ENCODE data around the gene OVAAL.

The OVAAL gene

GRCh38 chr1:180598333-180598974, 39.7 kb downstream of the OVAAL start:
- TF ChIP-seq MAX (IDR thresholded peaks at IDR 0.05) (no peak), TCF12 (IDR thresholded peaks at IDR 0.05; ENCODE audit: low read depth) (no peak), FOXM1 (IDR thresholded peaks at IDR 0.05; ENCODE audit: borderline replicate concordance, low read depth) (no peak), CEBPB (IDR thresholded peaks at IDR 0.05) (no peak), TAF1 (IDR thresholded peaks at IDR 0.05; ENCODE audit: low read depth) (no peak), USF1 (IDR thresholded peaks at IDR 0.05) (no peak), YY1 (IDR thresholded peaks at IDR 0.05; ENCODE audit: low read depth) (no peak), ZBTB7A (IDR thresholded peaks at IDR 0.05; ENCODE audit: low read depth) (no peak), CREB1 (IDR thresholded peaks at IDR 0.05; ENCODE audit: low read depth) (no peak), RAD21 (IDR thresholded peaks at IDR 0.05; ENCODE audit: low read depth) (no peak), EP300 (IDR thresholded peaks at IDR 0.05; ENCODE audit: borderline replicate concordance) (no peak), EGR1 (IDR thresholded peaks at IDR 0.05) (no peak), NFIC (IDR thresholded peaks at IDR 0.05) (no peak), REST (IDR thresholded peaks at IDR 0.05; ENCODE audit: low read depth) (no peak), TEAD4 (IDR thresholded peaks at IDR 0.05) (no peak)

- TF ChIP-seq CEBPB (IDR thresholded peaks at IDR 0.05) = no peak
- TF ChIP-seq REST (IDR thresholded peaks at IDR 0.05; ENCODE audit: low read depth) = no peak
- no peak for TF ChIP-seq YY1 (IDR thresholded peaks at IDR 0.05; ENCODE audit: low read depth)
- TF ChIP-seq MAX (IDR thresholded peaks at IDR 0.05) = no peak
- TF ChIP-seq USF1 (IDR thresholded peaks at IDR 0.05) = no peak
- TF ChIP-seq EP300 (IDR thresholded peaks at IDR 0.05; ENCODE audit: borderline replicate concordance) = no peak
- no peak for TF ChIP-seq TCF12 (IDR thresholded peaks at IDR 0.05; ENCODE audit: low read depth)
- TF ChIP-seq RAD21 (IDR thresholded peaks at IDR 0.05; ENCODE audit: low read depth) = no peak
- no peak for TF ChIP-seq CREB1 (IDR thresholded peaks at IDR 0.05; ENCODE audit: low read depth)
Observed at GRCh38 chr1:180600343-180600742, 41.6 kb downstream of the OVAAL start.

- no peak for TF ChIP-seq TEAD4 (IDR thresholded peaks at IDR 0.05)
- TF ChIP-seq EGR1 (IDR thresholded peaks at IDR 0.05) = no peak
- TF ChIP-seq RAD21 (IDR thresholded peaks at IDR 0.05; ENCODE audit: low read depth) = no peak
- no peak for TF ChIP-seq EP300 (IDR thresholded peaks at IDR 0.05; ENCODE audit: borderline replicate concordance)
- no peak for TF ChIP-seq REST (IDR thresholded peaks at IDR 0.05; ENCODE audit: low read depth)
- TF ChIP-seq CEBPB (IDR thresholded peaks at IDR 0.05) = no peak
- TF ChIP-seq FOXM1 (IDR thresholded peaks at IDR 0.05; ENCODE audit: borderline replicate concordance, low read depth) = no peak
- TF ChIP-seq MAX (IDR thresholded peaks at IDR 0.05) = no peak
- no peak for TF ChIP-seq CREB1 (IDR thresholded peaks at IDR 0.05; ENCODE audit: low read depth)
- TF ChIP-seq ZBTB7A (IDR thresholded peaks at IDR 0.05; ENCODE audit: low read depth) = no peak
Observed at GRCh38 chr1:180601512-180601911, 42.7 kb downstream of the OVAAL start.

- TF ChIP-seq EGR1 (IDR thresholded peaks at IDR 0.05) = no peak
- TF ChIP-seq TAF1 (IDR thresholded peaks at IDR 0.05; ENCODE audit: low read depth) = no peak
- no peak for TF ChIP-seq NFIC (IDR thresholded peaks at IDR 0.05)
- no peak for TF ChIP-seq USF1 (IDR thresholded peaks at IDR 0.05)
- no peak for TF ChIP-seq CREB1 (IDR thresholded peaks at IDR 0.05; ENCODE audit: low read depth)
- no peak for TF ChIP-seq ZBTB7A (IDR thresholded peaks at IDR 0.05; ENCODE audit: low read depth)
- TF ChIP-seq EP300 (IDR thresholded peaks at IDR 0.05; ENCODE audit: borderline replicate concordance) = no peak
- no peak for TF ChIP-seq RAD21 (IDR thresholded peaks at IDR 0.05; ENCODE audit: low read depth)
- TF ChIP-seq MAX (IDR thresholded peaks at IDR 0.05) = no peak
- TF ChIP-seq TCF12 (IDR thresholded peaks at IDR 0.05; ENCODE audit: low read depth) = no peak
- TF ChIP-seq CEBPB (IDR thresholded peaks at IDR 0.05) = no peak
- TF ChIP-seq YY1 (IDR thresholded peaks at IDR 0.05; ENCODE audit: low read depth) = no peak
Observed at GRCh38 chr1:180603223-180603849, 44.6 kb downstream of the OVAAL start.

Data from Ishikawa (cell line).